ENCODE data around the gene TBC1D9B.
A peak's percentile ranks its signal among the peaks of the same experiment; 100 is the strongest.

TBC1D9B gene

GRCh38 chr5:179883163-179883562 lies 24.5 kb downstream of the TBC1D9B start:
- no peak for DNase-seq

- no peak for DNase-seq
These were observed 25.4 kb downstream of the TBC1D9B start for GRCh38 chr5:179882338-179882737.

GRCh38 chr5:179880848-179881590 lies 26.7 kb downstream of the TBC1D9B start:
- DNase-seq: peak; percentile 13

GRCh38 chr5:179880066-179880650 lies 27.5 kb downstream of the TBC1D9B start:
- DNase-seq: no peak

GRCh38 chr5:179879690-179880010 lies 28.0 kb downstream of the TBC1D9B start:
- peak; percentile 16 for DNase-seq

- DNase-seq: peak; percentile 12
These were observed 28.6 kb downstream of the TBC1D9B start for GRCh38 chr5:179879003-179879689.

GRCh38 chr5:179878222-179879002 lies 29.3 kb downstream of the TBC1D9B start:
- DNase-seq: peak; percentile 13

- DNase-seq: no peak
These were observed 31.1 kb downstream of the TBC1D9B start for GRCh38 chr5:179876610-179876952.

- no peak for DNase-seq
These were observed 31.7 kb downstream of the TBC1D9B start for GRCh38 chr5:179875741-179876609.

GRCh38 chr5:179874536-179875292 lies 33.0 kb downstream of the TBC1D9B start:
- DNase-seq: peak; percentile 13

- peak; percentile 11 for DNase-seq
These were observed 33.6 kb downstream of the TBC1D9B start for GRCh38 chr5:179874136-179874535.

- DNase-seq: peak; percentile 11
These were observed 34.0 kb downstream of the TBC1D9B start for GRCh38 chr5:179873588-179874110.

GRCh38 chr5:179872828-179873575 lies 34.7 kb downstream of the TBC1D9B start:
- DNase-seq: peak; percentile 12

GRCh38 chr5:179872055-179872827 lies 35.5 kb downstream of the TBC1D9B start:
- DNase-seq: peak; percentile 25

- DNase-seq: peak; percentile 70
These were observed 36.2 kb downstream of the TBC1D9B start for GRCh38 chr5:179871533-179871932.

GRCh38 chr5:179870952-179871351 lies 36.7 kb downstream of the TBC1D9B start:
- DNase-seq: no peak

- DNase-seq: peak; percentile 41
These were observed 37.2 kb downstream of the TBC1D9B start for GRCh38 chr5:179870403-179870903.

- DNase-seq: peak; percentile 14
These were observed 37.9 kb downstream of the TBC1D9B start for GRCh38 chr5:179869641-179870402.

- peak; percentile 18 for DNase-seq
These were observed 38.6 kb downstream of the TBC1D9B start for GRCh38 chr5:179869101-179869500.
